Esophagus mucosa (tissue), 1 donor: Measurements from ENCODE around the gene SMIM9. TPM values are rescaled to one million over a fixed set of nuclear protein-coding genes. Genes with fewer than 3 reads are reported as not detected.
"Not testable (repeated sequence)": the region's sequence is repeated elsewhere in the genome, so short reads cannot be mapped to it uniquely, and the experiment has no call there.

Source experiments
- ATAC-seq: fragments of 200-7000 bp; cut with Tn5 transposase; one replicate; pipeline ENCODE4 v1.9.1; 2020
- total RNA-seq: library from RNA; stranded (reverse); gene quantifications from one replicate; pipeline ENCODE4 v1.2.4, GENCODE V29; 2023
- donor health status: DM: yes; HTN: yes; CAD: no.

SMIM9 gene
- not detected for total RNA-seq

DNA sequence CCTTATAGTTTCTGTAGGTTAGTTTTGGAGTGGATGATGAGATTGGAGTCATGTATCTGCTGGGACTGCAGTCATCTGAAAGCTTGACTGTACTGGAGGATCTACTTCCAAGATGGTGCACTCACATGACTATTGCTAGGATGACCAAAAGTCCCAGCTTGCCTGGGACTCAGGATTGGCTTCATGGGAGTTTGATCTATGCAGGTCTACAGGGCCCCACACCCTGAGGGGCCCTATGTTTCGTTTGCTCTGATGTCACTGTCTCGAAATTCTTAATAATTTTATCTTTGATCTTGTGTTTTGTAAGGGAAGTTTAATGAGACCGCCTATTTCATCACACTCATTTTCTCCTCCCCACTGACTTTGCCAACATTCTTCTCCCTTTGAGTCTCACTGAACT, at the start of gene SMIM9:
Gene SMIM9, minus strand, starts transcription at position 101 of the 400 bp plus-strand sequence. CDS start 3,806 bp downstream, outside the sequence.
- no peak for ATAC-seq

- ATAC-seq: not testable (repeated sequence)
Observed at GRCh38 chrX:154884069-154884468, 49.6 kb upstream of the SMIM9 start.

DNA sequence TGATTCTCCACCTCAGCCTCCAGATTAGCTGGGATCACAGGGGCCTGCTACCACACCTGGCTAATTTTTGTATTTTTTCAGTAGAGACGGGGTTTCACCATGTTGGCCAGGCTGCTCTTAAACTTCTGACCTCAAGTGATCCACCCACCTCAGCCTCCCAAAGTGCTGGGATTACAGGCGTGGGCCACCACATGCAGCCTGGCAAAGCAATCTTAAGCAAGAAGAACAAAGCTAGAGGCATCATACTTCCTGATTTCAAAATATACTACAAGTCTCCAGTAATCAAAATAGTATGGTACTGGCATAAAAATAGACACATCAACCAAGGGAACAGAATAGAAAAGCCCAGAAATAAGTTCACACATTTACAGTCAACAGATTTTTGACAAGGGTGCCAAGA, 38.9 kb upstream of the SMIM9 start:
- no peak for ATAC-seq

DNA sequence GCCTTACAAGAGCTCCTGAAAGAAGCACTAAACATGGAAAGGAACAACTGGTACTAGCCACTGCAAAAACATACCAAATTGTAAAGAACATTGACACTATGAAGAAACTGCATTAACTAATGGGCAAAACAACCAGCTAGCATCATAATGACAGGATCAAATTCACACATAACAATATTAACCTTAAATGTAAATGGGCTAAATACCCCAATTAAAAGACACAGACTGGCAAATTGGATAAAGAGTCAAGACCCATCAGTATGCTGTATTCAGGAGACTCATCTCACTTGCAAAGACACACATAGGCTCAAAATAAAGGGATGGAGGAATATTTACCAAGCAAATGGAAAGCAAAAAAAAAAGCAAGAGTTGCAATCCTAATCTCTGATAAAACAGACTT, 34.1 kb upstream of the SMIM9 start:
- ATAC-seq: not testable (repeated sequence)

DNA sequence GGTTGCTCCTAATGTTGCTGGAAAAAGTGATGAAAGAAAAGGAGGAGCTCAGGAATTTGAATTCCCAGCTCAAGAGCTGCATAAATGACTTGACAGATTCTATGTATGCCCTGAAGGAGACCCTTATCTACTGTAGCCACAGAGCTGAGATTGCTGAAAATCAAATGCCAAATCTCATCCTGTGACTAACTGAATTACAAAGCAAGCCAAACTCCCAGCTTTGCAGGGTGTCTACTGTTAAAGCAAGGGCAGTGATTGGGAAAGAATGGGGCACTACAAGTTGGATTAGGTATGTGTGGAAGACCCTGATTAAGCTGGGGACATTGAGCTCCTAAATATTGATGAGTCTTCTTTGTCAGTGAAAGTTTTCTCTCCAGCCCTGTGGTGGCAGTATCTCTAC, 20.8 kb upstream of the SMIM9 start:
- no peak for ATAC-seq

GRCh38 chrX:154850957-154851611, 16.6 kb upstream of the SMIM9 start:
- no peak for ATAC-seq

DNA sequence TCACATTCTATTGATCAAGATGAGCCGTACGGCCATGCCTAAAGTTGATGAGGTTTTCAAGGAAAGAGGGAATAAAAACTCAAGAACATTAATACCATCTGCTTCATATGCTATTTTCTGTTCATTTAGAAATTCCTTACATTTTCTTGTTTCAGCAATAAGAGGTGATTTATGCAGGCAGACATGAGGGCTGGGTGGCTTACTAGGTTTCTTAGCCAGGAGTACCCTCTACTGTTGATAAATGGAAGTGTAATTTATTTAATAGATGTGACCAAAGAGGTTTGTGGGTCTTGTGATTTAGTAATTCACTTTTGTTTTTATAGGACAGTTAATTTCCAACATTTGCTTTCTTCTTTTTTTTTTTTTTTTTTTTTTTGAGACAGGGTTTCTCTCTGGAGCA, 6.4 kb upstream of the SMIM9 start:
- peak; percentile 51 for ATAC-seq

DNA sequence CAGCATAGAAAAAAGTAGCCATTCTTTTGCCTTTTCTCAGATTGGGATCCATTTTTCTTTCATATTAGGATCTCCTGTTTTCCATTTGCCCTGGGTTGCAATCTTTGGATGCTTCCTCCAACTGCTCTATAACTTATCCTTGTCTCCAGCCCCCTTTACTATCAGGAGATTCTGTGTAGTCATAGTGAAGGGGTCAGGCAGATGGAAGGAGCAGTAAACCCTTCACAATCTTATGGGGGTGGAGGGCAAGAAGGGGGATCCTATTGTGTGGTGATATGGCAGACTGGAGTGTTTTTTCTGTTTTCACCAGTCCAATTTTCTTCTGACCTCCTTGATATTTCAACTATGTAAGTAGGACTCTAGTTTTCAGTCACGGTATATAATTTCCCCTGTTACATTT, 1.7 kb upstream of the SMIM9 start:
- no peak for ATAC-seq

DNA sequence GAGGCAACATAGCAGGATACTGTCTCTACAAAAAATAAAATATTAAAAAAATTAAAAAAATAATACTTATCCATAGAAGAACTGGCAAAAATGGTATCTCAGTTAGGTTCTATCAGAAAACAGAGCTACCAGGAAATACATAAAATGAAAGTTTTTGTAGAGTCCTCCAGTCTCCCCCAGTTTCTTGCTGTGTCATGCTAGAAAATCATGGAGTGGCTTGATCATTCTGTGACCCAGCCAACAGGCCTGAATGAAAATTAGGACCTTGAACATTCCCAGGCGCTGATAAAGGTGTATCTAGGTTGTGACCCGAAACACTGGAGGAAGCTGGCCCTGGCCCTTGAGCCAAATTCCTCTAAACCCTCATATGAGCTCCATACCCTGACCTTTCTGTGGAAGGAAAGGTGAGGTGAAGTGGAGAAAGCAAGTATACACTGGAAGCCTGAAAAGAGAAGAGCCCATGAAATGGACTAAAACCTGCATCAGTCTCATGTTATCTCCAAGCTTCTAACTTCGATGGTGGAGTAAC, 652 bp downstream of the SMIM9 start:
- no peak for ATAC-seq

GRCh38 chrX:154829926-154830442, 4.5 kb downstream of the SMIM9 start:
- ATAC-seq: no peak

- ATAC-seq: no peak
Observed at GRCh38 chrX:154829134-154829533, 5.3 kb downstream of the SMIM9 start.

GRCh38 chrX:154828016-154828408, 6.5 kb downstream of the SMIM9 start:
- ATAC-seq: no peak

- ATAC-seq: peak; percentile 11
Observed at GRCh38 chrX:154827194-154828015, 7.1 kb downstream of the SMIM9 start.

DNA sequence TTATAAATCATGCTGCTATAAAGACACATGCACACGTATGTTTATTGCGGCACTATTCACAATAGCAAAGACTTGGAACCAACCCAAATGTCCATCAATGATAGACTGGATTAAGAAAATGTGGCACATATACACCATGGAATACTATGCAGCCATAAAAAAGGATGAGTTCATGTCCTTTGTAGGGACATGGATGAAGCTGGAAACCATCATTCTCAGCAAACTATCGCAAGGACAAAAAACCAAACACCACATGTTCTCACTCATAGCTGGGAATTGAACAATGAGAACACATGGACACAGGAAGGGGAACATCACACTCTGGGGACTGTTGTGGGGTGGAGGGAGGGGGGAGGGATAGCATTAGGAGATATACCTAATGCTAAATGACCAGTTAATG, 8.9 kb downstream of the SMIM9 start:
- not testable (repeated sequence) for ATAC-seq

- no peak for ATAC-seq
Observed at GRCh38 chrX:154824638-154825037, 9.8 kb downstream of the SMIM9 start.

- no peak for ATAC-seq
Observed at GRCh38 chrX:154822029-154822428, 12.4 kb downstream of the SMIM9 start.

- no peak for ATAC-seq
Observed at GRCh38 chrX:154821523-154821922, 12.9 kb downstream of the SMIM9 start.

- no peak for ATAC-seq
Observed at GRCh38 chrX:154819771-154820341, 14.6 kb downstream of the SMIM9 start.

DNA sequence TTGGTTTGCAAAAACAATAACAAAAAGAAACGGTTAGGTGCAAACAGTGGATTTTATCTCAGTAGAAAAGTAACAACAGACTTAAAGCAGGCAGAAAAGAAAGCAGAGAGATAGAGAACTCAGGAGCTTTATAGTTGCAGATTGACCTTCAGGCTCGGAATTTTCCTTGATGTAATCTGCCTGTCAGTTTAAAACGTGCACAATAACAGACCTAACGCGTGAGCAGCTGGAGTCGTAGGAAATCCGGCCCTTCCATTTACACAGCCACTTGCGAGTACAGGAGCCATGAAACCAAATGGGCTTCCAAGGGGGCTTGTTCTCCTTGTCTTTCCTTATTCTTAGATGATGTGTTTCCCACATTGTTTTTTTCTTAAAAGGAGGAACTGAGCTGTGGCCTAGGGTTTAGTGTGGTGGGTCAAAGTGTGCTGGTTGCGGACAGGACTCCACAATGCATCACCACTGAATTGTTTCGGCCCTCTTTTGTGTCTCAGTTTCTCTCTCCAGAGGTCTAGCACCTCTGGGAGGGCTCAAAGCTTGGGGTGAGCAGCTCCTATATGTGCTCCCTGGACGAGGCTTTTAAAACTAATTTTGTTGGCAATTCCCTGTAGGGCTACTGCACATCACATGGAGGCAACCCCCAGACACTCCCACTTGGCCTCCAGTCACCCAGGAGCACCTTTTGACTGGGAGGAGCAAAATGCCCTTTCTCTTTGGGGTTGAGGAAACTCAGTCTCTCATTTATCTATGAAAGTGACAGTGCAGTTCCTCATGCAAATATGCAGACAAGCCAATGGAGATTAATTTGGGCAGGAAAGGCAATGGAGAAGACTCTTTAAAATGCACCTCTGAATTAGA, 15.3 kb downstream of the SMIM9 start:
- no peak for ATAC-seq

DNA sequence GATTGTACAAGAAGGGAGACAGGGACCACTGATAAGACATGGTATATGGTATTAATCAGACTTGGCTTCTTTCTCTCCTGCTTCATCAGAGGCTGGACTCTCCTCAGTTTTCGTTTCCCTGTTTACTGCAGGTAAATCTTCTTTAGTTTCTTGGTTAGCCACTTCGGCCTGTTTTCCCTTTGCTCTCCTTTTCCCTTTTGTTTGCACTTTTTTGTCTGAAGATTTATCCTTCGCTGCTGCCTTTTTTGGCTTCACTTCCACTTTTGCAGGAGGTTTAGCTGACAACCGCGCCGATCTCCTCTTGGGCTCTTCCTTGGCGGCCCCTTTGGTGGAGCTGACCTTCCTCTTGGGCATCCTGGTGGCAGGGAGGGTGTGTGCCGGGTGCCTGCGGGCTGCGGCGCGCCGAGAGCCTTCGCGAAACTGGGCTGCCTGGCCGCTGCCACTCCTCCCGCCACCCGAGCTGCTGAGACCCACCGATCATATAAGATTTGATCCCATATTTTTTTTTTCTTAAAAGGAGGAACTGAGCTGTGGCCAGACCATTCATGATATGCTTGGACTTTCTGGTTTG, 17.3 kb downstream of the SMIM9 start:
- ATAC-seq: not testable (repeated sequence)

DNA sequence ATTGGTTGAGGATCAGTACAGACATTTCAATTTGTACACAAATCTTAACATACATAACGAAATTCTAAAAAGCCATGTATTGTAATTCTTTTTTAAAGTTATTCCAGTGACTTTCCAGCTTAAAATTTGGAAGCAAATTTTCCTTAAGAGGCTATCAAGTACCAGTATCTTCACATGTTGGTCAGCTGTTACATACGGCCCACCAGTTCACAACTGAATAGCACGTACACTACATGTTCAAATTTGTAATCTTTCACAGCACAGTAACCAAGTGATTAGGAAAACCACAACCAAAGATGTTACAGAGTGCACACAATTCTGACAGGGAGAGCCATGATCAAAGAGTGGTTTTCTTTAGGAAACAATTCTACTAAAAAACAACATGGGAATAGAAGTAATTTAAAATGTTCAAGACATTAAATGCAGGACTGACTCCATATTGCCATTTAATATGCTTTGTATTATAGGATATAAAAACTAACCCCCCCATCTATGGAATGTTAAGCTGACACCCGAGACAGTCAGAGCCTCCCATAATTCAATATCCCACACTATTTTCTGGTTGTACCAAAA, 18.1 kb downstream of the SMIM9 start:
- not testable (repeated sequence) for ATAC-seq
